ENCODE results near the gene ZDHHC13. TPM values are rescaled to one million over a fixed set of nuclear protein-coding genes. Genes with fewer than 3 reads are reported as not detected.
A peak's percentile ranks its signal among the peaks of the same experiment; 100 is the strongest.

The ZDHHC13 gene
- total RNA-seq, 1 experiment from 2014 or later, result 35.5 TPM

DNA sequence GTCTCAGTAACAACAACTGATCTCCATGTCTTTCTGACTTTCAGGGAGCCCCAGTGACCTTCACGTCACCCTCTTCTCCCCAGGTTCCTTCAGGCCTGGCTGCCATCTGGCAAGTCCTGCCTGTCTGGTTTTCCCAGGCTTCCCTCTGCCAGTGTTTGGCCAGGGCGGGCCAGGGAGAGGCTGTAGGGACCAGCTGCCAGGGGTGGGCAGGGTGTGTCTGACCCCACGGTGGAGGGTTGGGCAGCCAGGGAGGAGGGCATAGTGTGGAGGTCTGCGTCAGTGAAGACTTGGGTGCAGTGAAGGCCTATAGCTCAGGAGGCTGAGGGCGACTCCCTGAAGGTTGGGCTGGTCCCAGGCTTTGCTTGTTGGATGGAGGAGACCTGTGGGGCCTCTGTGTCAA, 44.5 kb upstream of the ZDHHC13 start:
- Histone ChIP-seq H2AFZ (no peak overlapping the region), H3K4me2 (peak overlapping the region; percentile 66), H3K79me2 (ENCODE audit: low read depth) (no peaks in the 10 kb centered on the region), H3K27ac (no peak overlapping the region), H4K20me1 (ENCODE audit: insufficient read depth) (no peaks in the 10 kb centered on the region), H3K36me3 (ENCODE audit: low read depth) (no peaks in the 10 kb centered on the region), H3K27me3 (ENCODE audit: insufficient read depth, low read depth) (no peaks in the 10 kb centered on the region), H3K9me3 (ENCODE audit: insufficient read depth, low read depth) (0 out of 2 replicates have a peak, but pooled peaks cover 4% of the 10 kb centered on the region), H3K4me1 (replicated peaks; ENCODE audit: insufficient read depth) (peaks cover 38% of the 10 kb centered on the region), H3F3A (ENCODE audit: insufficient read depth, low read depth) (peaks cover 13% of the 10 kb centered on the region; the same call in 1 of the 2 replicates), H3K9me2 (ENCODE audit: insufficient read depth) (no peaks in the 10 kb centered on the region), H3K4me3 (no peak overlapping the region)
- peak; percentile 72 for DNase-seq
- CTCF ChIA-PET, result interaction anchor here (0.5 to 1.3 kb wide), 6 partner anchors 14 to 564 kb away, joined by 3 to 5 read pairs (median 4); no protein-coding TSS in a partner anchor
- intact Hi-C loops (cut with micrococcal nuclease; ENCODE audit: unreplicated experiment), result loop anchor here (1.0 to 10.0 kb wide), 5 partner anchors 298 to 1280 kb away; no protein-coding TSS in a partner anchor
- BruUV-seq (replicated peaks), result no TSS peak
- TF ChIP-seq, protein P1, sequence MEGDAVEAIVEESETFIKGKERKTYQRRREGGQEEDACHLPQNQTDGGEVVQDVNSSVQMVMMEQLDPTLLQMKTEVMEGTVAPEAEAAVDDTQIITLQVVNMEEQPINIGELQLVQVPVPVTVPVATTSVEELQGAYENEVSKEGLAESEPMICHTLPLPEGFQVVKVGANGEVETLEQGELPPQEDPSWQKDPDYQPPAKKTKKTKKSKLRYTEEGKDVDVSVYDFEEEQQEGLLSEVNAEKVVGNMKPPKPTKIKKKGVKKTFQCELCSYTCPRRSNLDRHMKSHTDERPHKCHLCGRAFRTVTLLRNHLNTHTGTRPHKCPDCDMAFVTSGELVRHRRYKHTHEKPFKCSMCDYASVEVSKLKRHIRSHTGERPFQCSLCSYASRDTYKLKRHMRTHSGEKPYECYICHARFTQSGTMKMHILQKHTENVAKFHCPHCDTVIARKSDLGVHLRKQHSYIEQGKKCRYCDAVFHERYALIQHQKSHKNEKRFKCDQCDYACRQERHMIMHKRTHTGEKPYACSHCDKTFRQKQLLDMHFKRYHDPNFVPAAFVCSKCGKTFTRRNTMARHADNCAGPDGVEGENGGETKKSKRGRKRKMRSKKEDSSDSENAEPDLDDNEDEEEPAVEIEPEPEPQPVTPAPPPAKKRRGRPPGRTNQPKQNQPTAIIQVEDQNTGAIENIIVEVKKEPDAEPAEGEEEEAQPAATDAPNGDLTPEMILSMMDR (conservative IDR thresholded peaks at IDR 0.05), result no peak
- TF ChIP-seq EZH2 (IDR thresholded peaks at IDR 0.05; ENCODE audit: low read depth), result no peak
- POLR2A ChIA-PET (ENCODE audit: unreplicated experiment), result no interaction called here

- Histone ChIP-seq H3K4me1 (replicated peaks; ENCODE audit: insufficient read depth) (peaks cover 51% of the 10 kb centered on the region), H2AFZ (no peak overlapping the region), H3K4me3 (no peak overlapping the region), H3K9me3 (ENCODE audit: insufficient read depth, low read depth) (0 out of 2 replicates have a peak, but pooled peaks cover 4% of the 10 kb centered on the region), H3K27me3 (ENCODE audit: insufficient read depth, low read depth) (no peaks in the 10 kb centered on the region), H3K9me2 (ENCODE audit: insufficient read depth) (no peaks in the 10 kb centered on the region), H3K36me3 (ENCODE audit: low read depth) (no peaks in the 10 kb centered on the region), H3K27ac (no peak overlapping the region), H4K20me1 (ENCODE audit: insufficient read depth) (no peaks in the 10 kb centered on the region), H3K4me2 (peak overlapping the region; percentile 66; the same call in 1 of the 2 replicates), H3F3A (ENCODE audit: insufficient read depth, low read depth) (peaks cover 16% of the 10 kb centered on the region; the same call in 1 of the 2 replicates), H3K79me2 (ENCODE audit: low read depth) (no peaks in the 10 kb centered on the region)
- no TSS peak for BruUV-seq (replicated peaks)
- TF ChIP-seq, protein P1 (conservative IDR thresholded peaks at IDR 0.05), result no peak
- TF ChIP-seq EZH2 (IDR thresholded peaks at IDR 0.05; ENCODE audit: low read depth), result no peak
- ChIA-PET POLR2A (ENCODE audit: unreplicated experiment) (no interaction called here), CTCF (no interaction called here)
- DNase-seq, result no peak
- intact Hi-C loops (cut with micrococcal nuclease; ENCODE audit: unreplicated experiment), result loop anchor here (5.0 to 10.0 kb wide), 4 partner anchors 669 to 1279 kb away; no protein-coding TSS in a partner anchor
These were observed 43.2 kb upstream of the ZDHHC13 start for GRCh38 chr11:19073454-19074415.

- Histone ChIP-seq H3K9me3 (ENCODE audit: insufficient read depth, low read depth) (no peaks in the 10 kb centered on the region), H3K4me3 (no peak overlapping the region), H3K27ac (no peak overlapping the region), H3K79me2 (ENCODE audit: low read depth) (no peaks in the 10 kb centered on the region), H3K36me3 (ENCODE audit: low read depth) (no peaks in the 10 kb centered on the region), H3K9me2 (ENCODE audit: insufficient read depth) (no peaks in the 10 kb centered on the region), H3K4me1 (replicated peaks; ENCODE audit: insufficient read depth) (peaks cover 68% of the 10 kb centered on the region), H2AFZ (no peak overlapping the region), H4K20me1 (ENCODE audit: insufficient read depth) (no peaks in the 10 kb centered on the region), H3K27me3 (ENCODE audit: insufficient read depth, low read depth) (no peaks in the 10 kb centered on the region), H3K4me2 (no peak overlapping the region), H3F3A (ENCODE audit: insufficient read depth, low read depth) (peaks cover 32% of the 10 kb centered on the region)
- TF ChIP-seq, protein P1 (conservative IDR thresholded peaks at IDR 0.05), result no peak
- no peak for TF ChIP-seq EZH2 (IDR thresholded peaks at IDR 0.05; ENCODE audit: low read depth)
- ChIA-PET CTCF (no interaction called here), POLR2A (ENCODE audit: unreplicated experiment) (no interaction called here)
- BruUV-seq (replicated peaks), result no TSS peak
- DNase-seq, result no peak
- intact Hi-C loops (cut with micrococcal nuclease; ENCODE audit: unreplicated experiment), result loop anchor here (10.0 kb wide), 1 partner anchor 729 kb away; no protein-coding TSS in a partner anchor
These were observed 41.3 kb upstream of the ZDHHC13 start for GRCh38 chr11:19075636-19076035.

Data from PC-9 (cell line).